ENCODE measurements around the gene ARNT2. TPM values are rescaled to one million over a fixed set of nuclear protein-coding genes. Genes with fewer than 3 reads are reported as not detected.

Gene ARNT2
- total RNA-seq, 1 donor from 2014 or later, result not detected

GRCh38 chr15:80615361-80615736 lies 211.2 kb downstream of the ARNT2 start:
- H3K36me3 Mint-ChIP-seq (ENCODE audit: low read depth), result no peaks in the 10 kb centered on the region

GRCh38 chr15:80615783-80616391 lies 211.7 kb downstream of the ARNT2 start:
- H3K4me1 Mint-ChIP-seq (ENCODE audit: low read depth), result no peaks in the 10 kb centered on the region
- no peak overlapping the region for H3K4me3 Mint-ChIP-seq (ENCODE audit: low read depth)
- H3K27me3 Mint-ChIP-seq (ENCODE audit: low read depth), result peaks cover 25% of the 10 kb centered on the region
- DNase-seq (ENCODE audit: low spot score), result no peak
- no peaks in the 10 kb centered on the region for H3K36me3 Mint-ChIP-seq (ENCODE audit: low read depth)
- H3K9me3 Mint-ChIP-seq, result no peaks in the 10 kb centered on the region
- H3K27ac Mint-ChIP-seq, result no peak overlapping the region
- intact Hi-C loops (cut with micrococcal nuclease), result no loop called here

More at GRCh38 chr15:80615361-80615736, 211.2 kb downstream of the ARNT2 start:
- Mint-ChIP-seq H3K27me3 (ENCODE audit: low read depth) (peaks cover 23% of the 10 kb centered on the region), H3K4me1 (ENCODE audit: low read depth) (no peaks in the 10 kb centered on the region), H3K4me3 (ENCODE audit: low read depth) (no peak overlapping the region), H3K9me3 (no peaks in the 10 kb centered on the region), H3K27ac (no peak overlapping the region)
- intact Hi-C loops (cut with micrococcal nuclease), result no loop called here
- no peak for DNase-seq (ENCODE audit: low spot score)

- DNase-seq (ENCODE audit: low spot score), result no peak
- no peak overlapping the region for H3K27ac Mint-ChIP-seq
- peaks cover 21% of the 10 kb centered on the region for H3K27me3 Mint-ChIP-seq (ENCODE audit: low read depth)
- H3K4me3 Mint-ChIP-seq (ENCODE audit: low read depth), result no peak overlapping the region
- no peaks in the 10 kb centered on the region for H3K36me3 Mint-ChIP-seq (ENCODE audit: low read depth)
- H3K9me3 Mint-ChIP-seq, result peaks cover 6% of the 10 kb centered on the region
- H3K4me1 Mint-ChIP-seq (ENCODE audit: low read depth), result no peaks in the 10 kb centered on the region
- intact Hi-C loops (cut with micrococcal nuclease), result no loop called here
Measured at GRCh38 chr15:80618685-80619400, 214.7 kb downstream of the ARNT2 start.

GRCh38 chr15:80619680-80620079 lies 215.5 kb downstream of the ARNT2 start:
- intact Hi-C loops (cut with micrococcal nuclease), result no loop called here
- Mint-ChIP-seq H3K9me3 (peaks cover 6% of the 10 kb centered on the region), H3K4me1 (ENCODE audit: low read depth) (no peaks in the 10 kb centered on the region), H3K27ac (no peak overlapping the region), H3K4me3 (ENCODE audit: low read depth) (no peak overlapping the region), H3K36me3 (ENCODE audit: low read depth) (no peaks in the 10 kb centered on the region), H3K27me3 (ENCODE audit: low read depth) (peaks cover 21% of the 10 kb centered on the region)
- no peak for DNase-seq (ENCODE audit: low spot score)

GRCh38 chr15:80620141-80620540 lies 216.0 kb downstream of the ARNT2 start:
- intact Hi-C loops (cut with micrococcal nuclease), result no loop called here
- Mint-ChIP-seq H3K9me3 (peaks cover 6% of the 10 kb centered on the region), H3K4me3 (ENCODE audit: low read depth) (no peak overlapping the region), H3K36me3 (ENCODE audit: low read depth) (no peaks in the 10 kb centered on the region), H3K27me3 (ENCODE audit: low read depth) (peaks cover 20% of the 10 kb centered on the region), H3K27ac (no peak overlapping the region), H3K4me1 (ENCODE audit: low read depth) (no peaks in the 10 kb centered on the region)
- DNase-seq (ENCODE audit: low spot score), result no peak

GRCh38 chr15:80620931-80621330 lies 216.7 kb downstream of the ARNT2 start:
- no peak overlapping the region for H3K27ac Mint-ChIP-seq
- no peaks in the 10 kb centered on the region for H3K4me1 Mint-ChIP-seq (ENCODE audit: low read depth)
- H3K4me3 Mint-ChIP-seq (ENCODE audit: low read depth), result no peak overlapping the region
- no peak for DNase-seq (ENCODE audit: low spot score)
- H3K36me3 Mint-ChIP-seq (ENCODE audit: low read depth), result no peaks in the 10 kb centered on the region
- intact Hi-C loops (cut with micrococcal nuclease), result no loop called here
- peaks cover 6% of the 10 kb centered on the region for H3K9me3 Mint-ChIP-seq
- peaks cover 18% of the 10 kb centered on the region for H3K27me3 Mint-ChIP-seq (ENCODE audit: low read depth)

- DNase-seq (ENCODE audit: low spot score), result no peak
- no peak overlapping the region for H3K4me3 Mint-ChIP-seq (ENCODE audit: low read depth)
- peaks cover 2% of the 10 kb centered on the region for H3K27me3 Mint-ChIP-seq (ENCODE audit: low read depth)
- peaks cover 6% of the 10 kb centered on the region for H3K9me3 Mint-ChIP-seq
- H3K27ac Mint-ChIP-seq, result no peak overlapping the region
- intact Hi-C loops (cut with micrococcal nuclease), result no loop called here
- no peaks in the 10 kb centered on the region for H3K4me1 Mint-ChIP-seq (ENCODE audit: low read depth)
- H3K36me3 Mint-ChIP-seq (ENCODE audit: low read depth), result no peaks in the 10 kb centered on the region
Measured at GRCh38 chr15:80626643-80627120, 222.5 kb downstream of the ARNT2 start.

- DNase-seq (ENCODE audit: low spot score), result no peak
- peaks cover 6% of the 10 kb centered on the region for H3K27me3 Mint-ChIP-seq (ENCODE audit: low read depth)
- H3K9me3 Mint-ChIP-seq, result no peaks in the 10 kb centered on the region
- H3K27ac Mint-ChIP-seq, result no peak overlapping the region
- intact Hi-C loops (cut with micrococcal nuclease), result no loop called here
- no peaks in the 10 kb centered on the region for H3K36me3 Mint-ChIP-seq (ENCODE audit: low read depth)
- no peak overlapping the region for H3K4me3 Mint-ChIP-seq (ENCODE audit: low read depth)
- H3K4me1 Mint-ChIP-seq (ENCODE audit: low read depth), result no peaks in the 10 kb centered on the region
Measured at GRCh38 chr15:80629355-80629754, 225.2 kb downstream of the ARNT2 start.

GRCh38 chr15:80630981-80631380 lies 226.8 kb downstream of the ARNT2 start:
- intact Hi-C loops (cut with micrococcal nuclease), result no loop called here

GRCh38 chr15:80633221-80633620 lies 229.0 kb downstream of the ARNT2 start:
- no peaks in the 10 kb centered on the region for H3K9me3 Mint-ChIP-seq
- H3K4me3 Mint-ChIP-seq (ENCODE audit: low read depth), result no peak overlapping the region
- H3K27me3 Mint-ChIP-seq (ENCODE audit: low read depth), result peaks cover 6% of the 10 kb centered on the region
- no peaks in the 10 kb centered on the region for H3K4me1 Mint-ChIP-seq (ENCODE audit: low read depth)
- intact Hi-C loops (cut with micrococcal nuclease), result no loop called here
- no peaks in the 10 kb centered on the region for H3K36me3 Mint-ChIP-seq (ENCODE audit: low read depth)
- H3K27ac Mint-ChIP-seq, result no peak overlapping the region
- no peak for DNase-seq (ENCODE audit: low spot score)

More at GRCh38 chr15:80630981-80631380, 226.8 kb downstream of the ARNT2 start:
- no peaks in the 10 kb centered on the region for H3K36me3 Mint-ChIP-seq (ENCODE audit: low read depth)
- DNase-seq (ENCODE audit: low spot score), result no peak
- H3K4me1 Mint-ChIP-seq (ENCODE audit: low read depth), result no peaks in the 10 kb centered on the region
- no peaks in the 10 kb centered on the region for H3K9me3 Mint-ChIP-seq
- H3K27me3 Mint-ChIP-seq (ENCODE audit: low read depth), result peaks cover 8% of the 10 kb centered on the region
- H3K27ac Mint-ChIP-seq, result no peak overlapping the region
- no peak overlapping the region for H3K4me3 Mint-ChIP-seq (ENCODE audit: low read depth)

GRCh38 chr15:80635953-80636352 lies 231.8 kb downstream of the ARNT2 start:
- Mint-ChIP-seq H3K27ac (no peak overlapping the region), H3K27me3 (ENCODE audit: low read depth) (peaks cover 6% of the 10 kb centered on the region), H3K4me3 (ENCODE audit: low read depth) (no peak overlapping the region), H3K9me3 (no peaks in the 10 kb centered on the region), H3K36me3 (ENCODE audit: low read depth) (no peaks in the 10 kb centered on the region), H3K4me1 (ENCODE audit: low read depth) (no peaks in the 10 kb centered on the region)
- intact Hi-C loops (cut with micrococcal nuclease), result no loop called here
- no peak for DNase-seq (ENCODE audit: low spot score)

GRCh38 chr15:80636675-80637074 lies 232.5 kb downstream of the ARNT2 start:
- Mint-ChIP-seq H3K36me3 (ENCODE audit: low read depth) (no peaks in the 10 kb centered on the region), H3K27ac (no peak overlapping the region), H3K4me1 (ENCODE audit: low read depth) (no peaks in the 10 kb centered on the region), H3K27me3 (ENCODE audit: low read depth) (peaks cover 6% of the 10 kb centered on the region), H3K4me3 (ENCODE audit: low read depth) (no peak overlapping the region), H3K9me3 (no peaks in the 10 kb centered on the region)
- intact Hi-C loops (cut with micrococcal nuclease), result no loop called here
- no peak for DNase-seq (ENCODE audit: low spot score)

- no peaks in the 10 kb centered on the region for H3K4me1 Mint-ChIP-seq (ENCODE audit: low read depth)
- DNase-seq (ENCODE audit: low spot score), result no peak
- no peaks in the 10 kb centered on the region for H3K36me3 Mint-ChIP-seq (ENCODE audit: low read depth)
- intact Hi-C loops (cut with micrococcal nuclease), result no loop called here
- no peak overlapping the region for H3K27ac Mint-ChIP-seq
- H3K27me3 Mint-ChIP-seq (ENCODE audit: low read depth), result peaks cover 6% of the 10 kb centered on the region
- H3K4me3 Mint-ChIP-seq (ENCODE audit: low read depth), result no peak overlapping the region
- H3K9me3 Mint-ChIP-seq, result no peaks in the 10 kb centered on the region
Measured at GRCh38 chr15:80637747-80638146, 233.6 kb downstream of the ARNT2 start.

All from activated T-helper 2 cell treated with anti-CD3 and anti-CD28 coated beads, Interferon-gamma antibody, Interleukin-2, Interleukin-4, amounts not matched to agents 10 μg/mL and 5 μg/mL and 100 μg/mL, durations not matched to agents 14 hours and 24 hours and 36 hours (primary cell).